Astrocyte (in vitro differentiated cells and primary cell): Measurements from ENCODE around the gene G6PC1. TPM values are rescaled to one million over a fixed set of nuclear protein-coding genes. Genes with fewer than 3 reads are reported as not detected.

Experiments
- DNase-seq: peaks from one replicate; pipeline ENCODE4 v3.0.0-alpha.2; 2010; ENCODE audit warnings: low read depth
- FAIRE-seq: peaks from 2 replicates; lab custom pipeline; 2011; peaks lifted over from hg19 to GRCh38; lab: Jason Lieb, UNC
- H2AFZ ChIP-seq: 2 replicates; pipeline ENCODE4 v1.6.0; 2012; ENCODE audit warnings: low read depth, low read length, inconsistent platforms
- H3K27ac ChIP-seq: 2 replicates; pipeline ENCODE4 v1.5.1; 2011; ENCODE audit warnings: low read depth, low read length, inconsistent platforms
- H3K27me3 ChIP-seq: 2 replicates; pipeline ENCODE4 v1.6.0; 2011; ENCODE audit warnings: low read length, inconsistent platforms; ENCODE audit not compliant: insufficient read depth
- H3K36me3 ChIP-seq: 2 replicates; pipeline ENCODE4 v1.5.1; 2011; ENCODE audit warnings: low read length, inconsistent platforms; ENCODE audit not compliant: insufficient read depth
- H3K4me1 ChIP-seq: 2 replicates; pipeline ENCODE4 v1.5.1; 2011; ENCODE audit warnings: low read length, inconsistent platforms; ENCODE audit not compliant: insufficient read depth
- H3K4me2 ChIP-seq: 2 replicates; pipeline ENCODE4 v1.6.0; 2012; ENCODE audit warnings: low read length, inconsistent platforms
- H3K4me3 ChIP-seq: 2 replicates; pipeline ENCODE4 v1.5.1; 2011; ENCODE audit warnings: low read depth, mild to moderate bottlenecking, low read length, inconsistent platforms; ENCODE audit not compliant: insufficient read depth
- H3K79me2 ChIP-seq: 2 replicates; pipeline ENCODE4 v1.6.0; 2012; ENCODE audit warnings: mild to moderate bottlenecking, low read length, inconsistent platforms; ENCODE audit not compliant: insufficient read depth
- H3K9ac ChIP-seq: 2 replicates; pipeline ENCODE4 v1.6.0; 2012; ENCODE audit warnings: mild to moderate bottlenecking, low read length, inconsistent platforms
- H3K9me3 ChIP-seq: 2 replicates; pipeline ENCODE4 v1.5.1; 2012; ENCODE audit warnings: low read depth, mild to moderate bottlenecking, low read length, inconsistent platforms; ENCODE audit not compliant: insufficient read depth
- H4K20me1 ChIP-seq: 2 replicates; pipeline ENCODE4 v1.6.0; 2012; ENCODE audit warnings: low read length, inconsistent platforms; ENCODE audit not compliant: insufficient read depth
- H3K27ac Mint-ChIP-seq: one replicate; pipeline ENCODE4 v1.8.0; 2021; ENCODE audit warnings: mild to moderate bottlenecking, mixed read lengths; ENCODE audit not compliant: unreplicated experiment
- H3K27me3 Mint-ChIP-seq: one replicate; pipeline ENCODE4 v1.8.0; 2021; ENCODE audit warnings: low read depth, mixed read lengths; ENCODE audit not compliant: unreplicated experiment
- H3K36me3 Mint-ChIP-seq: one replicate; pipeline ENCODE4 v1.8.0; 2021; ENCODE audit warnings: low read depth, mixed read lengths; ENCODE audit not compliant: unreplicated experiment
- H3K4me1 Mint-ChIP-seq: one replicate; pipeline ENCODE4 v1.8.0; 2021; ENCODE audit warnings: low read depth, mixed read lengths; ENCODE audit not compliant: unreplicated experiment
- H3K4me3 Mint-ChIP-seq: one replicate; pipeline ENCODE4 v1.8.0; 2021; ENCODE audit warnings: mild to moderate bottlenecking, moderate library complexity, mixed read lengths; ENCODE audit not compliant: unreplicated experiment
- H3K9me3 Mint-ChIP-seq: one replicate; pipeline ENCODE4 v1.8.0; 2021; ENCODE audit warnings: mild to moderate bottlenecking, mixed read lengths; ENCODE audit not compliant: unreplicated experiment
- CTCF ChIP-seq: IDR thresholded peaks from 2 replicates; pipeline ENCODE4 v1.5.1; 2011; ENCODE audit warnings: low read depth, mild to moderate bottlenecking, inconsistent platforms, low read length, moderate library complexity; ENCODE audit not compliant: insufficient read depth
- EZH2 ChIP-seq: IDR thresholded peaks from 2 replicates; pipeline ENCODE4 v1.6.1; 2012; ENCODE audit warnings: mild to moderate bottlenecking, low read length, inconsistent platforms; ENCODE audit not compliant: insufficient read depth
- total RNA-seq: library from RNA; stranded (reverse); gene quantifications from 2 replicates; pipeline ENCODE4 v1.2.1, GENCODE V29; 2021

Gene G6PC1
- total RNA-seq, 1 donor from 2014 or later: not detected

DNA sequence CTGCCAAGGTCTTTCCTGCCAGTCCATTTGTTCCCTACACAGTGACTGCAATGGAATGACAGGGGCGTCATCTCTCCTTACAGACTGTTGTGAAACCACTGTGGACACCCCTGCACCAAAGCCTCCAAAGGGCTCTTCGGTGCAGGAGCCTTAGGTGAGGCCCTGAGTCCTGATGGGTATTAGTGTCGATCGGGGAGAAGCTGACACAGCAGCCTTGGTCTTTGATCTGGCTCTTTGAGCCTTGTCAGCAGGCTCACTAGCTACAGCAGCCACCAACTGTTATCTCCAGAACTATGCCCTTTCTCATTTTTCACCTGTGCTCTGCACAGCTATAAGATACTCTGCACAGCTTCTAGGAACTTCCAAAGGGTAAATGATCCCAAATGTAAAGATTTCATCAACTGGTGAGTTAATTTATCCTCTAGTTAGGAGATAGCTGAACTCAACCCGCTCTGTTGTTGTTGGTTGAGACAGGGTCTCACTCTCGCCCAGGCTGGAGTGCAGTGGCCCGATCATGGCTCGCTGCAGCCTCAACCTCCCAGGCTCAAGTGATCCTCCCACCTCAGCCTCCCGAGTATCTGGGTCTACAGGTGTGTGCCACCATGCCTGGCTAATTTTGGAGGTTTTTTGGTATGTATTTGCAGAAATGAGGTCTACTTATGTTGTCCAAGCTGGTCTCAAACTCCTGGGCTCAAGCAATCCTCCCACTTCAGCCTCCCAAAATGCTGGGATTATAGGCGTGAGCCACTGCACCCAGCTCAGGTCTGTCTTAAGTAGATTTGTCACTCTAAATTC is 19.7 kb downstream of the G6PC1 start:
- Histone ChIP-seq H3K4me2 (no peak overlapping the region), H3K27ac (no peak overlapping the region), H3K36me3 (no peaks in the 10 kb centered on the region), H3K79me2 (no peaks in the 10 kb centered on the region), H3K9me3 (no peaks in the 10 kb centered on the region), H4K20me1 (no peaks in the 10 kb centered on the region), H3K4me1 (no peaks in the 10 kb centered on the region), H3K9ac (no peak overlapping the region), H3K4me3 (no peak overlapping the region), H3K27me3 (peaks cover 29% of the 10 kb centered on the region), H2AFZ (no peak overlapping the region)
- H3K4me3 Mint-ChIP-seq: peak overlapping the region; percentile 34
- no peak for TF ChIP-seq EZH2
- TF ChIP-seq CTCF: no peak
- H3K9me3 Mint-ChIP-seq: no peaks in the 10 kb centered on the region
- peaks cover 3% of the 10 kb centered on the region for H3K4me1 Mint-ChIP-seq
- peaks cover 6% of the 10 kb centered on the region for H3K27me3 Mint-ChIP-seq
- no peak overlapping the region for H3K27ac Mint-ChIP-seq
- peaks cover 3% of the 10 kb centered on the region for H3K36me3 Mint-ChIP-seq
- FAIRE-seq: no peak
- DNase-seq: no peak

- Histone ChIP-seq H3K9me3 (no peaks in the 10 kb centered on the region), H3K4me3 (no peak overlapping the region), H3K79me2 (no peaks in the 10 kb centered on the region), H3K9ac (no peak overlapping the region), H3K4me2 (no peak overlapping the region), H4K20me1 (no peaks in the 10 kb centered on the region), H3K4me1 (no peaks in the 10 kb centered on the region), H3K27ac (no peak overlapping the region), H3K27me3 (peaks cover 29% of the 10 kb centered on the region), H3K36me3 (no peaks in the 10 kb centered on the region), H2AFZ (no peak overlapping the region)
- no peak overlapping the region for H3K4me3 Mint-ChIP-seq
- TF ChIP-seq EZH2 (no peak), CTCF (no peak)
- H3K27me3 Mint-ChIP-seq: peaks cover 6% of the 10 kb centered on the region
- DNase-seq (no peak), FAIRE-seq (no peak)
- H3K9me3 Mint-ChIP-seq: no peaks in the 10 kb centered on the region
- H3K36me3 Mint-ChIP-seq: peaks cover 3% of the 10 kb centered on the region
- peaks cover 3% of the 10 kb centered on the region for H3K4me1 Mint-ChIP-seq
- H3K27ac Mint-ChIP-seq: no peak overlapping the region
Observed at GRCh38 chr17:42920922-42921321, 20.3 kb downstream of the G6PC1 start.

GRCh38 chr17:42922294-42922693 is 21.7 kb downstream of the G6PC1 start:
- no peak overlapping the region for H2AFZ ChIP-seq

More at GRCh38 chr17:42922294-42922693, 21.7 kb downstream of the G6PC1 start:
- FAIRE-seq: no peak
- Mint-ChIP-seq H3K36me3 (no peaks in the 10 kb centered on the region), H3K4me3 (no peak overlapping the region), H3K9me3 (no peaks in the 10 kb centered on the region), H3K4me1 (peaks cover 3% of the 10 kb centered on the region), H3K27ac (no peak overlapping the region), H3K27me3 (peaks cover 6% of the 10 kb centered on the region)
- no peak overlapping the region for H3K4me2 ChIP-seq
- DNase-seq: peak; percentile 16
- H3K9me3 ChIP-seq: no peaks in the 10 kb centered on the region
- H3K36me3 ChIP-seq: no peaks in the 10 kb centered on the region
- no peak overlapping the region for H3K9ac ChIP-seq
- H3K79me2 ChIP-seq: no peaks in the 10 kb centered on the region
- H3K27ac ChIP-seq: no peak overlapping the region
- peaks cover 29% of the 10 kb centered on the region for H3K27me3 ChIP-seq
- no peaks in the 10 kb centered on the region for H3K4me1 ChIP-seq
- TF ChIP-seq CTCF: no peak
- no peak for TF ChIP-seq EZH2
- no peaks in the 10 kb centered on the region for H4K20me1 ChIP-seq
- no peak overlapping the region for H3K4me3 ChIP-seq
